ENCODE measurements around the gene PCDHB4.
"Not testable (repeated sequence)": the region's sequence is repeated elsewhere in the genome, so short reads cannot be mapped to it uniquely, and the experiment has no call there.

PCDHB4 gene

GRCh38 chr5:141121563-141121962, at the start of gene PCDHB4:
PCDHB4 (plus strand) TSS chr5:141121818; CDS start chr5:141121999, 181 bp downstream.
- no peak for DNase-seq (ENCODE audit: low spot score)

- no peak for DNase-seq (ENCODE audit: low spot score)
These were observed 43.8 kb upstream of the PCDHB4 start for GRCh38 chr5:141077826-141078225.

GRCh38 chr5:141082228-141082627, 39.4 kb upstream of the PCDHB4 start:
- no peak for DNase-seq (ENCODE audit: low spot score)

GRCh38 chr5:141084487-141084989, 37.1 kb upstream of the PCDHB4 start:
- peak; percentile 39 for DNase-seq (ENCODE audit: low spot score)

GRCh38 chr5:141094481-141095262, 26.9 kb upstream of the PCDHB4 start, which contains the start of gene PCDHB2:
PCDHB2 (plus strand) TSS chr5:141094615; CDS start chr5:141094791, 176 bp downstream.
- DNase-seq (ENCODE audit: low spot score), result no peak

GRCh38 chr5:141095263-141095641, 26.4 kb upstream of the PCDHB4 start:
- DNase-seq (ENCODE audit: low spot score), result no peak

GRCh38 chr5:141096181-141096580, 25.4 kb upstream of the PCDHB4 start:
- DNase-seq (ENCODE audit: low spot score), result not testable (repeated sequence)

GRCh38 chr5:141096586-141096985, 25.0 kb upstream of the PCDHB4 start:
- not testable (repeated sequence) for DNase-seq (ENCODE audit: low spot score)

- DNase-seq (ENCODE audit: low spot score), result no peak
These were observed 21.3 kb upstream of the PCDHB4 start, which contains the start of gene PCDHB3 for GRCh38 chr5:141100243-141100805. PCDHB3 (plus strand) TSS chr5:141100473; CDS start chr5:141100650, 177 bp downstream.

- no peak for DNase-seq (ENCODE audit: low spot score)
These were observed 20.6 kb upstream of the PCDHB4 start for GRCh38 chr5:141101059-141101458.

GRCh38 chr5:141102070-141102469, 19.5 kb upstream of the PCDHB4 start:
- DNase-seq (ENCODE audit: low spot score), result not testable (repeated sequence)

- not testable (repeated sequence) for DNase-seq (ENCODE audit: low spot score)
These were observed 19.1 kb upstream of the PCDHB4 start for GRCh38 chr5:141102471-141102870.

GRCh38 chr5:141105350-141105749, 16.3 kb upstream of the PCDHB4 start:
- DNase-seq (ENCODE audit: low spot score), result no peak

- no peak for DNase-seq (ENCODE audit: low spot score)
These were observed 2.4 kb upstream of the PCDHB4 start for GRCh38 chr5:141119250-141119649.

GRCh38 chr5:141121985-141122384, 367 bp downstream of the PCDHB4 start:
- DNase-seq (ENCODE audit: low spot score), result no peak

- not testable (repeated sequence) for DNase-seq (ENCODE audit: low spot score)
These were observed 1.9 kb downstream of the PCDHB4 start for GRCh38 chr5:141123396-141124135.

GRCh38 chr5:141127305-141127704, 5.7 kb downstream of the PCDHB4 start:
- no peak for DNase-seq (ENCODE audit: low spot score)

GRCh38 chr5:141135030-141135717, 13.6 kb downstream of the PCDHB4 start, which contains the start of gene PCDHB5:
PCDHB5 (plus strand) TSS chr5:141135206; CDS start chr5:141135435, 229 bp downstream.
- no peak for DNase-seq (ENCODE audit: low spot score)

GRCh38 chr5:141135718-141136266, 14.2 kb downstream of the PCDHB4 start:
- DNase-seq (ENCODE audit: low spot score), result no peak

- not testable (repeated sequence) for DNase-seq (ENCODE audit: low spot score)
These were observed 15.7 kb downstream of the PCDHB4 start for GRCh38 chr5:141137346-141137745.

GRCh38 chr5:141149812-141150211, 28.2 kb downstream of the PCDHB4 start, which contains the start of gene PCDHB6:
PCDHB6 (plus strand) TSS chr5:141150057; CDS start chr5:141150258, 201 bp downstream.
- DNase-seq (ENCODE audit: low spot score), result no peak
